K562 (cell line): Measurements from ENCODE around the gene SCAMP5. TPM values are rescaled to one million over a fixed set of nuclear protein-coding genes. Genes with fewer than 3 reads are reported as not detected.

Experiments used
- ATAC-seq: fragments of 200-7000 bp; cut with Tn5 transposase; 3 replicates; pipeline ENCODE4 v1.9.1; 2020; ENCODE audit warnings: moderate library complexity
- BruUV-seq: library from RNA; stranded (reverse); fragments of 400-500 nt; replicated peaks from 2 replicates; lab custom pipeline; 2021; lab: Mats Ljungman, UMichigan
- CTCF ChIA-PET: fragments of 300-600 bp; formaldehyde crosslinking; extraction: SDS; loops from one replicate; lab custom pipeline; 2021; ENCODE audit warnings: low intra/inter-chr PET ratio; lab: Yijun Ruan, JAX
- POLR2A ChIA-PET: fragments of 300-600, 350-650 bp; sonication (Branson Sonifier 250); formaldehyde crosslinking; extraction: SDS; loops from one replicate; lab custom pipeline; 2021; ENCODE audit warnings: antibody characterized with exemption, inconsistent platforms; lab: Yijun Ruan, JAX
- DNase-seq, 4 experiments: peaks; one replicate each; pipeline versions ENCODE4 v3.0.0 to v3.0.0-alpha.2; 2011 to 2018; ENCODE audit warnings: low spot score in 3 of 4, mixed read lengths in 3 of 4; ENCODE audit errors: extremely low read depth in 1 of 4
- FAIRE-seq: peaks from 2 replicates; lab custom pipeline; 2011; peaks lifted over from hg19 to GRCh38; lab: Jason Lieb, UNC
- H2AFZ ChIP-seq: 2 replicates; pipeline ENCODE4 v1.6.0; 2011; ENCODE audit warnings: low read depth, low read length, control low read depth, inconsistent platforms
- H3K27ac ChIP-seq: fragments of 200-600 bp; 3 replicates; pipeline ENCODE4 v1.8.0; 2011; ENCODE audit warnings: low read depth, mild to moderate bottlenecking, control low read depth, inconsistent platforms, low read length, moderate library complexity, mixed read lengths; ENCODE audit errors: extremely low read depth
- H3K27me3 ChIP-seq, 2 experiments: fragments of 300-600 bp in 1 of 2; 2 replicates in 1 of 2; 3 replicates in 1 of 2; pipeline versions ENCODE4 v1.6.0 to v1.8.0; 2011; ENCODE audit warnings: inconsistent platforms in 2 of 2, low read length in 2 of 2, mild to moderate bottlenecking in 1 of 2, mixed read lengths in 1 of 2, moderate library complexity in 1 of 2; ENCODE audit not compliant: control insufficient read depth in 2 of 2, insufficient read depth in 2 of 2
- H3K36me3 ChIP-seq: fragments of 300-600 bp; 3 replicates; pipeline ENCODE4 v1.8.0; 2011; ENCODE audit warnings: mild to moderate bottlenecking, low read length, inconsistent platforms; ENCODE audit not compliant: control insufficient read depth, insufficient read depth
- H3K4me1 ChIP-seq, 2 experiments: fragments of 200-600 bp in 1 of 2; replicated peaks in 1 of 2; 2 replicates in 1 of 2; 3 replicates in 1 of 2; pipeline versions ENCODE4 v1.5.1 to v1.8.0; 2011; ENCODE audit warnings: inconsistent platforms in 2 of 2, low read length in 2 of 2, mild to moderate bottlenecking in 1 of 2, mixed read lengths in 1 of 2, moderate library complexity in 1 of 2; ENCODE audit not compliant: control insufficient read depth in 2 of 2, insufficient read depth in 2 of 2
- H3K4me2 ChIP-seq: 2 replicates; pipeline ENCODE4 v1.6.1; 2011; ENCODE audit warnings: low read length, control low read depth, inconsistent platforms, mixed read lengths; ENCODE audit not compliant: insufficient read depth
- H3K4me3 ChIP-seq: fragments of 200-600 bp; sonication (generic), shearing (Covaris generic); 2 replicates; pipeline ENCODE4 v1.5.1; 2016; ENCODE audit warnings: control low read depth, inconsistent platforms
- H3K79me2 ChIP-seq: fragments of 200-600 bp; 3 replicates; pipeline ENCODE4 v1.8.0; 2011; ENCODE audit warnings: low read length, inconsistent platforms; ENCODE audit not compliant: control insufficient read depth, insufficient read depth
- H3K9ac ChIP-seq, 2 experiments: 2 replicates each; pipeline versions ENCODE4 v1.6.0 to v1.6.1; 2011; ENCODE audit warnings: low read depth in 2 of 2, low read length in 2 of 2, control low read depth in 1 of 2, inconsistent platforms in 1 of 2, mild to moderate bottlenecking in 1 of 2, mixed read lengths in 1 of 2; ENCODE audit not compliant: insufficient read depth in 1 of 2
- H3K9me1 ChIP-seq: one replicate; pipeline ENCODE4 v1.6.0; 2011; ENCODE audit warnings: inconsistent platforms, mild to moderate bottlenecking, low read length, moderate library complexity; ENCODE audit not compliant: control insufficient read depth, insufficient read depth
- H3K9me3 ChIP-seq: replicated peaks from 2 replicates; pipeline ENCODE4 v1.5.1; 2011; ENCODE audit warnings: low read depth, low read length, inconsistent platforms; ENCODE audit not compliant: control insufficient read depth, insufficient read depth
- H4K20me1 ChIP-seq: replicated peaks from 2 replicates; pipeline ENCODE4 v1.6.1; 2011; ENCODE audit warnings: low read length, inconsistent platforms, mixed read lengths; ENCODE audit not compliant: control insufficient read depth, insufficient read depth
- BRD9 ChIP-seq: fragments of 450-650 bp; IDR thresholded peaks from 2 replicates; pipeline ENCODE4 v1.6.1; 2018; ENCODE audit warnings: low read depth; ENCODE audit not compliant: partially characterized antibody
- HMGN3 ChIP-seq: IDR thresholded peaks from 2 replicates; pipeline ENCODE4 v1.6.1; 2011; ENCODE audit warnings: borderline replicate concordance, low read depth, mild to moderate bottlenecking, mixed read lengths, low read length; ENCODE audit not compliant: insufficient read length; ENCODE audit errors: extremely low read depth
- KAT7 ChIP-seq: sonication (generic); formaldehyde crosslinking; IDR thresholded peaks from 2 replicates; pipeline ENCODE4 v1.8.0; 2022; ENCODE audit warnings: missing genetic modification reagents, mild to moderate bottlenecking, borderline replicate concordance
- NONO ChIP-seq, 2 experiments: fragments of 200-400 bp in 1 of 2; fragments of 450-650 bp in 1 of 2; formaldehyde crosslinking in 1 of 2; IDR thresholded peaks; 2 replicates each; pipeline ENCODE4 v1.6.1; 2017; ENCODE audit warnings: low read depth in 2 of 2, mild to moderate bottlenecking in 2 of 2, moderate library complexity in 2 of 2, low read length in 1 of 2
- RAD21 ChIP-seq, 2 experiments: fragments of 250-450 bp in 1 of 2; fragments of 450-650 bp in 1 of 2; sonication (Bioruptor Pico) in 1 of 2; formaldehyde crosslinking in 1 of 2; IDR thresholded peaks in 1 of 2; conservative IDR thresholded peaks in 1 of 2; 2 replicates each; pipeline versions ENCODE4 v1.4.0 to v1.8.0; 2020 to 2022; ENCODE audit warnings: mild to moderate bottlenecking in 2 of 2, moderate library complexity in 1 of 2
- RBFOX2 ChIP-seq: fragments of 200-400 bp; formaldehyde crosslinking; IDR thresholded peaks from 2 replicates; pipeline ENCODE4 v1.6.1; 2017; ENCODE audit warnings: low read depth, mild to moderate bottlenecking, low read length, moderate library complexity
- SP2 ChIP-seq: IDR thresholded peaks from 2 replicates; pipeline ENCODE4 v1.6.1; 2011; ENCODE audit warnings: mild to moderate bottlenecking, low read depth, low read length, moderate library complexity; ENCODE audit not compliant: poor library complexity, severe bottlenecking; ENCODE audit errors: extremely low read depth
- STAT5A ChIP-seq: IDR thresholded peaks from 2 replicates; pipeline ENCODE4 v1.6.1; 2012; ENCODE audit warnings: low read length, inconsistent platforms, borderline replicate concordance
- TCF3 ChIP-seq: sonication (generic); formaldehyde crosslinking; IDR thresholded peaks from 2 replicates; pipeline ENCODE4 v1.4.0; 2020; ENCODE audit warnings: mild to moderate bottlenecking, missing genetic modification reagents
- ZEB2 ChIP-seq: fragments of 450-650 bp; IDR thresholded peaks from 2 replicates; pipeline ENCODE4 v1.6.1; 2016
- ZNF175 ChIP-seq: fragments of 200-800 bp; sonication (Bioruptor generic); IDR thresholded peaks from 2 replicates; pipeline ENCODE4 v1.6.1; 2016; ENCODE audit warnings: low read depth, mild to moderate bottlenecking, missing genetic modification characterization, missing compliant biosample characterization
- WGBS: fragments of 100-300 bp; shearing (Covaris generic); methylation state at CpG from one replicate; pipeline ENCODE4 v1.1.6; 2016; ENCODE audit warnings: low coverage, mixed read lengths; ENCODE audit not compliant: insufficient coverage; ENCODE audit errors: missing lambda C conversion rate; 5-methylcytosine and 5-hydroxymethylcytosine counted together
- in situ Hi-C: fragments of 300-500 bp; cut with MboI; formaldehyde crosslinking; loops from 4 replicates; pipeline ENCODE4 v1.15.0; 2018; ENCODE audit warnings: inconsistent platforms, mixed read lengths
- intact Hi-C: fragments of 100-400 bp; cut with micrococcal nuclease; formaldehyde crosslinking; loops from 2 replicates; pipeline ENCODE4 v1.14.2; 2022
- polyA plus RNA-seq, 8 experiments: library from polyadenylated mRNA; depleted of rRNA in 4 of 8; stranded (reverse) in 5 of 8; unstranded in 3 of 8; fragments of >200 nt; fragmentation: Nextera tagmentation in 2 of 8; fragmentation: Illumina TruSeq in 1 of 8; extraction: Ambion mirVana in 2 of 8; extraction: Trizol in 1 of 8; gene quantifications; 2 replicates each; pipeline versions ENCODE4 v1.2.1 to v1.2.3, GENCODE V29; 2011 to 2014; ENCODE audit warnings: inconsistent platforms in 1 of 8, missing spikeins in 1 of 8
- total RNA-seq, 7 experiments: library from RNA; depleted of rRNA in 6 of 7; stranded (reverse); fragments of >200 nt in 6 of 7; fragmentation: Illumina TruSeq in 2 of 7; extraction: Trizol in 2 of 7; gene quantifications; 2 replicates each; pipeline versions ENCODE4 v1.2.1 to v1.2.3, GENCODE V29; 2011 to 2021; ENCODE audit warnings: low replicate concordance in 1 of 7
- TF ChIP-seq, protein P1 (sequence below), 2 experiments: IDR thresholded peaks; 2 replicates each; pipeline ENCODE4 v1.6.1; 2012; ENCODE audit warnings: improper control_type of control experiment in 2 of 2, low read depth in 2 of 2, low read length in 2 of 2, borderline replicate concordance in 1 of 2
- TF ChIP-seq, protein P2 (sequence below): fragments of 250-450 bp; sonication (Bioruptor Pico); IDR thresholded peaks from 2 replicates; pipeline ENCODE4 v1.5.1; 2021; ENCODE audit warnings: mild to moderate bottlenecking
- TF ChIP-seq, protein P3 (sequence below): IDR thresholded peaks from 2 replicates; pipeline ENCODE4 v1.6.1; 2012; ENCODE audit warnings: low read depth, low read length, improper control_type of control experiment, borderline replicate concordance
- TF ChIP-seq, protein P4 (sequence below): fragments of 250-450 bp; sonication (Bioruptor Pico); IDR thresholded peaks from 2 replicates; pipeline ENCODE4 v1.8.0; 2022; ENCODE audit warnings: moderate library complexity, mild to moderate bottlenecking, inconsistent platforms

The SCAMP5 gene
- total and polyA plus RNA-seq, 9 of the 15 experiments (the other 6 are each of a cell fraction or from before 2014, with no cell fraction given) = 0.09 to 0.29 (median 0.19) TPM; not detected in 5

DNA sequence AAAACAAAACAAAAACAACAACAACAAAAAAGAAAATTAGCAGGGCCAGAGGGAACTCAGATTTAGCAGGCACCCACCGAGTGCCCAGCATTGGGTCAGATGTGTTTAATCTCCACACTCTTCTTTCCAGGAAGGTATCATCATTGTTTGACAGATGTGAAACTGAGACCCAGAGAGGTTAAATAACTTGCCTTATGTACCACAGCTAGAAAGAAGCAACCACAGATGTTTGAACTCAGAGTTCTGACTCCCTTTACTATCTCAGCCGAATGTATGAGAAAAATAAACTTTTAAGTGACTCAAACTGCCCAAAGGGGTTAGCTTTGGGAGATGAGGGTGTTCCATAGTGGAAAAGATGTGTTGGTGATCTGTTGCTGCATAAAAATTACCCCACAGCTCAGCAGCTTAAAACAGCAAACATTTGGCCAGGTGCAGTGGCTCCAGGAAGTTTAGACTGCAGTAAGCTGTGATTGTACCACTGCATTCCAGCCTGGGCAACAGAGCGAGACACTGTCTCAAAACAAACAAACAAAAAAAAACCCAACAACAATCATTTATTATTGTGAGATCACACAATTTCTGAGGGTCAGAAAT, 34.3 kb upstream of the SCAMP5 start:
- DNase-seq (no peak), FAIRE-seq (no peak), ATAC-seq (no peak)
- BruUV-seq = no TSS peak
- Histone ChIP-seq H4K20me1 (peaks cover 7% of the 10 kb centered on the region), H3K27ac (no peak overlapping the region), H3K36me3 (no peaks in the 10 kb centered on the region), H3K9me3 (no peaks in the 10 kb centered on the region), H3K4me2 (no peak overlapping the region), H3K9ac (no peak overlapping the region), H3K4me1 (peaks cover 9 to 30% of the 10 kb centered on the region in 2 experiments), H3K4me3 (no peak overlapping the region), H3K79me2 (no peaks in the 10 kb centered on the region; the same call in 2 of the 3 replicates), H3K27me3 (peaks cover 34 to 53% of the 10 kb centered on the region in 2 experiments), H2AFZ (no peak overlapping the region), H3K9me1 (no peaks in the 10 kb centered on the region)
- intact Hi-C loops = no loop called here
- 2% methylated on average over 3 of the region's 3 CpGs for WGBS
- CTCF ChIA-PET = no interaction called here
- in situ Hi-C loops = no loop called here
- POLR2A ChIA-PET = interaction anchor here (0.6 to 1.2 kb wide), 5 partner anchors 23 to 495 kb away, joined by 3 to 4 read pairs (median 3); partner anchors contain the start of gene COX5A
- TF ChIP-seq SP2 = no peak
- TF ChIP-seq NONO (IDR thresholded peaks at IDR 0.05; ENCODE audit: low read depth in 2 of 2, low read length in 1 of 2) = no peak
- no peak for TF ChIP-seq RBFOX2
- no peak for TF ChIP-seq RAD21 (CRISPR knock-in tag; conservative IDR thresholded peaks at IDR 0.05 in 1 of 2, IDR thresholded peaks at IDR 0.05 in 1 of 2)
- no peak for TF ChIP-seq BRD9
- TF ChIP-seq KAT7 (CRISPR knock-in tag) = no peak
- no peak for TF ChIP-seq ZNF175 (CRISPR knock-in tag)
- TF ChIP-seq HMGN3 = no peak
- TF ChIP-seq, protein P1, sequence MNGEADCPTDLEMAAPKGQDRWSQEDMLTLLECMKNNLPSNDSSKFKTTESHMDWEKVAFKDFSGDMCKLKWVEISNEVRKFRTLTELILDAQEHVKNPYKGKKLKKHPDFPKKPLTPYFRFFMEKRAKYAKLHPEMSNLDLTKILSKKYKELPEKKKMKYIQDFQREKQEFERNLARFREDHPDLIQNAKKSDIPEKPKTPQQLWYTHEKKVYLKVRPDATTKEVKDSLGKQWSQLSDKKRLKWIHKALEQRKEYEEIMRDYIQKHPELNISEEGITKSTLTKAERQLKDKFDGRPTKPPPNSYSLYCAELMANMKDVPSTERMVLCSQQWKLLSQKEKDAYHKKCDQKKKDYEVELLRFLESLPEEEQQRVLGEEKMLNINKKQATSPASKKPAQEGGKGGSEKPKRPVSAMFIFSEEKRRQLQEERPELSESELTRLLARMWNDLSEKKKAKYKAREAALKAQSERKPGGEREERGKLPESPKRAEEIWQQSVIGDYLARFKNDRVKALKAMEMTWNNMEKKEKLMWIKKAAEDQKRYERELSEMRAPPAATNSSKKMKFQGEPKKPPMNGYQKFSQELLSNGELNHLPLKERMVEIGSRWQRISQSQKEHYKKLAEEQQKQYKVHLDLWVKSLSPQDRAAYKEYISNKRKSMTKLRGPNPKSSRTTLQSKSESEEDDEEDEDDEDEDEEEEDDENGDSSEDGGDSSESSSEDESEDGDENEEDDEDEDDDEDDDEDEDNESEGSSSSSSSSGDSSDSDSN (IDR thresholded peaks at IDR 0.05; ENCODE audit: borderline replicate concordance in 1 of 2, low read depth in 2 of 2, low read length in 2 of 2) = no peak
- TF ChIP-seq, protein P2, sequence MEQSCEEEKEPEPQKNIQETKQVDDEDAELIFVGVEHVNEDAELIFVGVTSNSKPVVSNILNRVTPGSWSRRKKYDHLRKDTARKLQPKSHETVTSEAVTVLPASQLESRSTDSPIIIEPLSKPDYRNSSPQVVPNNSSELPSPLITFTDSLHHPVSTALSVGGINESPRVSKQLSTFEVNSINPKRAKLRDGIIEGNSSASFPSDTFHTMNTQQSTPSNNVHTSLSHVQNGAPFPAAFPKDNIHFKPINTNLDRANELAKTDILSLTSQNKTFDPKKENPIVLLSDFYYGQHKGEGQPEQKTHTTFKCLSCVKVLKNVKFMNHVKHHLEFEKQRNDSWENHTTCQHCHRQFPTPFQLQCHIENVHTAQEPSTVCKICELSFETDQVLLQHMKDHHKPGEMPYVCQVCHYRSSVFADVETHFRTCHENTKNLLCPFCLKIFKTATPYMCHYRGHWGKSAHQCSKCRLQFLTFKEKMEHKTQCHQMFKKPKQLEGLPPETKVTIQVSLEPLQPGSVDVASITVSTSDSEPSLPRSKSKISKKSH (CRISPR knock-in tag) = no peak
- no peak for TF ChIP-seq ZEB2
- TF ChIP-seq, protein P3, sequence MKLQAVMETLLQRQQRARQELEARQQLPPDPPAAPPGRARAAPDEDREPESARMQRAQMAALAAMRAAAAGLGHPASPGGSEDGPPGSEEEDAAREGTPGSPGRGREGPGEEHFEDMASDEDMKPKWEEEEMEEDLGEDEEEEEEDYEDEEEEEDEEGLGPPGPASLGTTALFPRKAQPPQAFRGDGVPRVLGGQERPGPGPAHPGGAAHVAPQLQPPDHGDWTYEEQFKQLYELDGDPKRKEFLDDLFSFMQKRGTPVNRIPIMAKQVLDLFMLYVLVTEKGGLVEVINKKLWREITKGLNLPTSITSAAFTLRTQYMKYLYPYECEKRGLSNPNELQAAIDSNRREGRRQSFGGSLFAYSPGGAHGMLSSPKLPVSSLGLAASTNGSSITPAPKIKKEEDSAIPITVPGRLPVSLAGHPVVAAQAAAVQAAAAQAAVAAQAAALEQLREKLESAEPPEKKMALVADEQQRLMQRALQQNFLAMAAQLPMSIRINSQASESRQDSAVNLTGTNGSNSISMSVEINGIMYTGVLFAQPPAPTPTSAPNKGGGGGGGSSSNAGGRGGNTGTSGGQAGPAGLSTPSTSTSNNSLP = no peak
- TF ChIP-seq STAT5A = no peak
- TF ChIP-seq, protein P4, sequence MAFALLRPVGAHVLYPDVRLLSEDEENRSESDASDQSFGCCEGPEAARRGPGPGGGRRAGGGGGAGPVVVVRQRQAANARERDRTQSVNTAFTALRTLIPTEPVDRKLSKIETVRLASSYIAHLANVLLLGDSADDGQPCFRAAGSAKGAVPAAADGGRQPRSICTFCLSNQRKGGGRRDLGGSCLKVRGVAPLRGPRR = no peak
- TF ChIP-seq TCF3 (CRISPR knock-in tag) = no peak
